HG03457 (cell line): Measurements from ENCODE around the gene PHKG1.
"Not testable (repeated sequence)": the region's sequence is repeated elsewhere in the genome, so short reads cannot be mapped to it uniquely, and the experiment has no call there.

Source experiments
- ATAC-seq: cut with Tn5 transposase; IDR thresholded peaks from one replicate; pipeline ENCODE4 v1.9.1; 2021; ENCODE audit warnings: moderate number of reproducible peaks; ENCODE audit not compliant: unreplicated experiment

The PHKG1 gene

GRCh38 chr7:56092789-56093531 lies at the start of gene PHKG1:
TSS of gene PHKG1 (minus strand) at chr7:56092952. CDS start at chr7:56088941, 4,011 bp downstream.
- no peak for ATAC-seq

- ATAC-seq = not testable (repeated sequence)
These were observed 38.3 kb upstream of the PHKG1 start for GRCh38 chr7:56131062-56131461.

- ATAC-seq = no peak
These were observed 34.7 kb upstream of the PHKG1 start for GRCh38 chr7:56127241-56127975.

GRCh38 chr7:56125831-56126230 lies 33.1 kb upstream of the PHKG1 start:
- no peak for ATAC-seq

- ATAC-seq = no peak
These were observed 32.2 kb upstream of the PHKG1 start for GRCh38 chr7:56124981-56125380.

- ATAC-seq = no peak
These were observed 28.7 kb upstream of the PHKG1 start for GRCh38 chr7:56121440-56121839.

- no peak for ATAC-seq
These were observed 23.2 kb upstream of the PHKG1 start, which contains the start of gene NUPR2 for GRCh38 chr7:56115852-56116538. TSS of gene NUPR2 (minus strand) at chr7:56116417. CDS start at chr7:56116314, 103 bp downstream.

- ATAC-seq = not testable (repeated sequence)
These were observed 19.5 kb upstream of the PHKG1 start for GRCh38 chr7:56112244-56112643.

GRCh38 chr7:56110611-56111010 lies 17.9 kb upstream of the PHKG1 start:
- no peak for ATAC-seq

- no peak for ATAC-seq
These were observed 15.2 kb upstream of the PHKG1 start for GRCh38 chr7:56107954-56108258.

- ATAC-seq = peak; percentile 99
These were observed 13.6 kb upstream of the PHKG1 start, which contains the start of gene CHCHD2 for GRCh38 chr7:56106108-56107073. TSS of gene CHCHD2 (minus strand) at chr7:56106476. CDS start at chr7:56106413, 63 bp downstream.

GRCh38 chr7:56105508-56105907 lies 12.8 kb upstream of the PHKG1 start:
- ATAC-seq = no peak

GRCh38 chr7:56104138-56104537 lies 11.4 kb upstream of the PHKG1 start:
- ATAC-seq = not testable (repeated sequence)

GRCh38 chr7:56099653-56100052 lies 6.9 kb upstream of the PHKG1 start:
- ATAC-seq = no peak

GRCh38 chr7:56098187-56099008 lies 5.6 kb upstream of the PHKG1 start:
- not testable (repeated sequence) for ATAC-seq

GRCh38 chr7:56097700-56098099 lies 4.9 kb upstream of the PHKG1 start:
- no peak for ATAC-seq

- ATAC-seq = not testable (repeated sequence)
These were observed 364 bp downstream of the PHKG1 start for GRCh38 chr7:56092388-56092787.

- no peak for ATAC-seq
These were observed 1.2 kb downstream of the PHKG1 start for GRCh38 chr7:56091591-56091990.

GRCh38 chr7:56087445-56087844 lies 5.3 kb downstream of the PHKG1 start:
- ATAC-seq = no peak

GRCh38 chr7:56086761-56087160 lies 6.0 kb downstream of the PHKG1 start:
- no peak for ATAC-seq
